HG02798 (cell line): ENCODE data around the gene HELZ2.

ENCODE experiments used
- ATAC-seq: cut with Tn5 transposase; IDR thresholded peaks from one replicate; pipeline ENCODE4 v1.9.1; 2021; ENCODE audit warnings: mild to moderate bottlenecking; ENCODE audit not compliant: unreplicated experiment, poor library complexity

HELZ2 gene

DNA sequence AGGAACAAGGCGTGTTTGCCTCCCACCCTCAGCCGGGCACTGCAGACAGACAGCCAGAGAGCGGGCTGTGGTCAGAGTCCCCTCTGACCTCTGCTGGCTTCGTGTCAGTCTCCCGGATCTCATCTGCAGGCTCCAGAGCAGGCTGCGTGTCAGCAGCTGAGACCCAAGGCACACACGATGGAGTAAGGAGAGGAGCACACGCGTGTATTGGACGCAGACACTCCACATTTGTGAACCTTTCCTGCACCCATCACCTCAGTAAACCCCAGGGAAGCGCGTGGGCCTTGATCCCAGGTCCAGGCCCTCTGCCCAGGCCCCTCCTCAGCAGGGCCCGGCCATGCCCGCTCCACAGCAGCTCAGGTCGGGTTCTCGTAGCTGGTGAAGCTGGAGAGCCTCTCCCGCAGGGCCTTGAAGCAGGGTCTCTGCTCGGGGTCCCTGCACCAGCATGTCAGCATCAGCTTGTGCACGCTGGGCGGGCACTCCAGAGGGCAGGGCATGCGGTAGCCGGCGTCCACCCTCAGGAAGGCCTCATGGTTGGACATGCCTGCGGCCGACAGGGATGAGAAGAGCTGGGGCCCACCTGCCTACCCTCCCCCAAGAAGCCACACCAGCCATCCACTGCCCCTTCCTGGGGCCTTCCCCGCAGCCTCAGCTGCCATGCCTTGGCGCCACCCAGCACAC is 44.7 kb downstream of the HELZ2 start:
- no peak for ATAC-seq

DNA sequence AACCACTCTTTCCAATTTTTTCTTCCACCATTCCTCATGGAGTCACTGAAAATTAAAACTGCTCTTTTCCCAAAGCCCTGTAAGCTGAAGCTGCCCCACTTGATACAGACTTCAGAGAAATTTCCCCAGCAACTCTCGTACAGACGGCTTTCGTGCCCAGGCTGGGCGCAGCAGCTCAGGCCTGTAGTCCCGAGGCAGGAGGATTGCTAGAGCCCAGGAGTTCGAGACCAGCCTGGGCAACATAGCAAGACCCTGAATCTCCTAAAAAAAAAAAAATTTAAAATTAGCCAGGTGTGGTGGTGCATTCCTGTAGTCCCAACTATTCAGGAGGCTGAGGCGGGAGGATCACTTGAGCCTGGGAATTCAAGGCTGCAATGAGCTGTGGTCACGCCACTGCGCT is 46.9 kb downstream of the HELZ2 start:
- ATAC-seq: no peak

DNA sequence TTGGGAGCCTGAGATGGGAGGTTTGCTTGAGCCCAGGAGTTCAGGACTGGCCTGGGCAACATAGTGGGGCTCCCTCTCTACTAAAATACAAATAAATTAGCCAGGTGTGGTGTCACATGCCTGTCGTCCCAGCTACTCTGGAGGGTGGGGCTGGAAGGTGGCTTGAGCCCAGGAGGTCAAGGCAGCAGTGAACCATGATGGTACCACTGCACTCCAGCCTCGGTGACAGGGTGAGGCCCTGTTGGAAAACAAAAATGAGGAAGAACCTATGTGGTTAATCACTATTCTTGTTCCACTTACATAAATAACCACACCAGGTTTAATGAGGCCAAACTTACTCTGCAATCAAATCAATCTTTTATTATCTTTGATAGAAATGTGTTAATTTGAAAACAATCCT is 48.1 kb downstream of the HELZ2 start:
- ATAC-seq: no peak

DNA sequence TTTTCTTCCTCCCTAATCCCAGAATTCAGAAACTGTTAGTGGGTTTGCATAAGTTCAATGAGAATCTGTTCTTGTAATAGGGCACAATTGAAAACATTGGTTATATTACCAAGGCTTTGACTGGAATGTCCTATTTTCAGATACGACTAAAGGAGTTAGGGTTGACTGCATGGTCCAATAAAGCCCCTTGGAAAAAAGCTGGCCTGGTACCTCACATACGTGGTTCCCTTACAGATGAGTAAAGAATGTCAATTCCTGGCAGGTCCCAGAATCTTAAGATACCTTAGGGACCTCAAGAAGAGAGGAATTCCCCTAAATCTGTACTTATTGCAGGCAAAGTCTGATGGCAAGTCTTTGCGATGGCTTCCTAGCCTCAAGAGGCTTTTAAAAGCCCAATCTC is 48.9 kb downstream of the HELZ2 start:
- ATAC-seq: no peak
